Ovary (tissue), 3 donors: ENCODE measurements around the gene STAMBPL1.

Experiments
- CTCF ChIP-seq, 3 donors: fragments of 450-650 bp in 2 of 3; fragments of 200-600 bp in 1 of 3; IDR thresholded peaks; one replicate each; pipeline versions ENCODE4 v1.5.1 to v1.8.0; 2016 to 2022; ENCODE audit warnings: antibody characterized with exemption in 3 of 3, mild to moderate bottlenecking in 1 of 3
- POLR2A ChIP-seq: fragments of 450-650 bp; IDR thresholded peaks from one replicate; pipeline ENCODE4 v1.6.1; 2017; ENCODE audit warnings: antibody characterized with exemption, mild to moderate bottlenecking, moderate library complexity
- donor health status: DM: no; HTN: no; CAD: no.

GRCh38 chr10:88866454-88866853 lies 13.6 kb upstream of the STAMBPL1 start:
- TF ChIP-seq CTCF (IDR thresholded peaks at IDR 0.05) (no peak), POLR2A (no peak)
